Glomerular visceral epithelial cell (primary cell): ENCODE data around the gene CENPF.
"Not testable (repeated sequence)": the region's sequence is repeated elsewhere in the genome, so short reads cannot be mapped to it uniquely, and the experiment has no call there.

Experiments used
- DNase-seq: peaks from one replicate; pipeline ENCODE4 v3.0.0-alpha.2; 2016; ENCODE audit errors: extremely low spot score

CENPF gene

DNA sequence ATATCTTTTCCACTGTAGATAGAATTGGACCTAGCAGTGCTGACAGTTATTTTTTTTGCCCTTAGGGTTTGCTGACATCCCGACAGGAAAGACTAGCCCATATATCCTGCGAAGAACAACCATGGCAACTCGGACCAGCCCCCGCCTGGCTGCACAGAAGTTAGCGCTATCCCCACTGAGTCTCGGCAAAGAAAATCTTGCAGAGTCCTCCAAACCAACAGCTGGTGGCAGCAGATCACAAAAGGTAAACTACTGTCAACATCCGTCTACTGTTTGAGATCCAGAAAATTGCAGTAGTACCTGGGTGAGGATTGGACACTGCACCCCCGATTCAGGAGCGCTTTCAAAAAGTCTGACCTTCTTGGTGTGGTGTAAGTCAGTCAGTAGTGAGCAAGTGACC, 55.8 kb downstream of the CENPF start:
- peak; percentile 18 for DNase-seq

- no peak for DNase-seq
Observed at GRCh38 chr1:214660190-214660589, 57.2 kb downstream of the CENPF start.

GRCh38 chr1:214660900-214661299, 57.9 kb downstream of the CENPF start:
- no peak for DNase-seq

DNA sequence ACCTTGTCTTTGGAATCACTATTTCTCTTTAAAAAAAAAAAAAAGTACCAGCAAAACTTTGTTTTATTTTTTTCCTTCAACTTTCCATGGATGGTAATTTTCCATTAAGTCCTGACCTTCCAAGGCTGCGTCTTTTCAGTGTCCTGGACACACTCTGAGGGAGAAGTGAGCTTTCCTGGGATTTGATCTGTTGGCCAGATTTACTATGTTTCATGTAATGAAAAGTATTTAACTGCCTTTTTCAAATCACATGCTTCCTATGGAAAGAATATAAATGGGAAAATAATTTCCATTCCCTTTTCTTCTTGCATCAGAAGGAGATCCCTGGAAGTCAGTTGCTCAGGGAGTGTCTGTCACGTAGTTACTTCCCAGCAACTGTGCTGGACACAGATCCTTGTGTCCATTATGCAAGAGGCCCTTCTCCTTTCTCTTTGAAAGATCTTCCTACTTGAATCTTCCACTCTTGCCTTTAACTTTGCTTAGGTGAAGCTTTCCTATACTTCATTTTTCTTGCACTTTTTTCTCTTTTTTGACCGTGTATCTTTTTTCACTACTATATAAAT, 59.3 kb downstream of the CENPF start:
- no peak for DNase-seq

GRCh38 chr1:214664651-214665433, 61.8 kb downstream of the CENPF start:
- DNase-seq = no peak

DNA sequence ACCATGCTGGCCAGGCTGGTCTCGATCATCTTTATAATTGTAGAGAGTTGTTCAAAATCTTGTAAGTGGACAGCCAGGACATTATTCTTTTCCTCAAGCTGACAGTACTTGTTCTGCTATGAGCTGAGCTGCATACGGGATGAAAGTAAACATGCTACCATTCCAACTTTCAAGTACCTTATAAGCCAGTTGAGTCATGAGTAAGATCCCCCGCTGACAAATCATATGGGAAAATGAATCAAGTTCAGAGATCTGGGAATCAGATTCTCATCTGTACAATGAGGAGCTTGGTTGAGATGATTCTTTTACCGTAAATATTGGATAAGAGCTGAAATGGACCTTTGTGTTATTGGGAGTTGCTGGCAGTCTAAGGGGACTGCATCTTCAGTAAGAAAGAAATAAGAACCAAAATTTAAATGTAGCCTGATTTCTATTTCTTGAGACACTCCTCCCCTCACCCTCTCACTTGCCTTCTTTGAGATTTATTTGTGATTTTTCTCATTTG, 62.7 kb downstream of the CENPF start:
- no peak for DNase-seq

GRCh38 chr1:214666674-214667073, 63.7 kb downstream of the CENPF start:
- no peak for DNase-seq

GRCh38 chr1:214670098-214670497, 67.1 kb downstream of the CENPF start:
- peak; percentile 21 for DNase-seq

DNA sequence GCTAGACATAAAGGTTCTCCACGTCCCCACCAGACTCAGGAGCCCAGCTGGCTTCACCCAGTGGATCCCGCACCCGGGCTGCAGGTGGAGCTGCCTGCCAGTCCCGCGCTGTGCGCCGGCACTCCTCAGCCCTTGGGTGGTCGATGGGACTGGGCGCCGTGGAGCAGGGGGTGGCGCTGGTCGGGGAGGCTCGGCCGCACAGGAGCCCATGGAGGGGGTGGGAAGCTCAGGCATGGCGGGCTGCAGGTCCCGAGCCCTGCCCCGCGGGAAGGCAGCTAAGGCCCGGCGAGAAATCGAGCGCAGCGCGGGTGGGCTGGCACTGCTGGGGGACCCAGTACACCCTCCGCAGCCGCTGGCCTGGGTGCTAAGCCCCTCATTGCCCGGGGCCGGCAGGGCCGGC, 70.0 kb downstream of the CENPF start:
- not testable (repeated sequence) for DNase-seq

- no peak for DNase-seq
Observed at GRCh38 chr1:214673576-214673975, 70.6 kb downstream of the CENPF start.

DNA sequence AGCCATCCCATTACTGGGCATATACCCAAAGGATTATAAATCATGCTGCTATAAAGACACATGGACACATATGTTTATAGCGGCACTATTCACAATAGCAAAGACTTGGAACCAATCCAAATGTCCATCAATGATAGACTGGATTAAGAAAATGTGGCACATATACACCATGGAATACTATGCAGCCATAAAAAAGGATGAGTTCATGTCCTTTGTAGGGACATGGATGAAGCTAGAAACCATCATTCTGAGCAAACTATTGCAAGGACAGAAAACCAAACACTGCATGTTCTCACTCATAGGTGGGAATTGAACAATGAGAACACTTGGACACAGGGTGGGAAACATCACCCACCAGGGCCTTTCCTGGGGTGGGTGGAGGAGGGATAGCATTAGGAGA, 72.5 kb downstream of the CENPF start:
- not testable (repeated sequence) for DNase-seq

DNA sequence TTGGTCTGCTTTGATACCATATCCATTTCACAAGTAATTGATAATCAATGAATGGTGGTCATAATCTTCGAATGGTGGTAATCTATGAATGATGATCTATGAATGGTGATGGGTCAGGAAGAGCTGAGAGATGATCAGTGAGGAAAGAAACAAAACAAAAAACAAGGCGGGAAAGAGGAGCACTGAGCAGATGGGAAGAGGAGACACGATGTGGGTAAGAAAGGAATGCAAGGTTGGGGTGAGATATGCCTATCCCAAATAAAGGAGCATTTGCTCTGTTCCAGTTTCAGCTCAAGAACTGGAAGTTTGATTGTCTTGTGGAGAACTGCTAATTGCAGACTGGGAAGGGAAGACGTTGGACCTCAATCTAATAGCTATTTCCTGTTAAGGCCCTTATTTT, 73.8 kb downstream of the CENPF start:
- DNase-seq = no peak

DNA sequence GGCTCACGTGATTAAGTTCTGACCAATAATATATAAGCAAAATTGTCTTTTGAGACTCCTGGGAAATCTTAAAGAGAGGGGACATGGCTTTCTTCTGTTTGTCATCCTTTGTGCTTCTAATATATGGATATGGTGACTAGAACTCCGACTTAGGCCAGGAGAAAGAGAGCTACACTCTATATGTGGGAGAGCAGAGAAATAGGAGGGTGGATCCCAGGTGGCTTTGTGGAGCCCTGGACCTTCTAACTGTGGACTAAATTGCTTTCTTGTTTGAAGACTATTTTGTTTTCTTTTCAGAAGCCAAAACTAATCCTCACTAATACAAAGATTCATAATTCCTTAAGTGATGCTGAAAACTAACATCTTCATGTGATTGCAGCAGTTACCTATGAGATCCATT, 75.0 kb downstream of the CENPF start:
- no peak for DNase-seq

- DNase-seq = no peak
Observed at GRCh38 chr1:214678386-214678785, 75.4 kb downstream of the CENPF start.

- no peak for DNase-seq
Observed at GRCh38 chr1:214683621-214684020, 80.6 kb downstream of the CENPF start.

DNA sequence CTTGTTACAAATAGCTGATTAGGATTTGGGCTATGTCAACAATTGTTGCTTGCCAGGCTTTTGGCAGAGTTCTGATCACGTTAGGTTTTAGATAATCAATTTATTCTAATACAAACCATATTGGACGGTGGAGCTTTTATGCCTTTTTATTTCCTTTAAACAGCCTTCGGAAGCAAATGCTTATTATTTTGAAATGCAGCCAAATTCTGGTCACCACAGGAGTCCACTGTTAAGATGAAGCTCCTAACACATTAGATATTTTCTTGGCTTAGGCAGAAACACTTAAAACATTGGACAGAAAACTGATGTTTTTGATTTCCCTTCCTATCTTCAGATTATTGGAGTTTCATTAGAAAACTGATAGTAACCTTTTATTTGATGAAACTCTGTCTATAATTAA, 82.9 kb downstream of the CENPF start:
- no peak for DNase-seq

DNA sequence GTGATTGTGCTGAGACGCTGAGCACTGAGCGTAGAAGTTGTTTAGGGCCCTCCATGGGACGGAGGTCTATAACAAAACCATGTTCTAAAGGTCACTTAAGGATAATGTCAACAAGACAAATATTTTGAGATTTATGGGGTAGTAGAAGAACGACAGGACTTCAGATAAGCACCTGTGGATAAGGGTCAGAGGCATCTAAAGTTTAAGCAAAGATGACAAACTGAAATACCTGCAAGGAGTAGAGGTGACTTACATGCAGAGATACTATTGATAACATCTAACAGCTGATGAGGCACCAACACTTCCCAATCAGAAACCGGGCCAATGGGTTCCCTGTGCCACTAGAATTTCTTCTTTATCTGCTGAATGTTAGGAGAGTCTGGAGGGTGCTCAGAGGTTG, 83.5 kb downstream of the CENPF start:
- no peak for DNase-seq

- peak; percentile 21 for DNase-seq
Observed at GRCh38 chr1:214688891-214689290, 85.9 kb downstream of the CENPF start.

- no peak for DNase-seq
Observed at GRCh38 chr1:214694769-214695168, 91.8 kb downstream of the CENPF start.

DNA sequence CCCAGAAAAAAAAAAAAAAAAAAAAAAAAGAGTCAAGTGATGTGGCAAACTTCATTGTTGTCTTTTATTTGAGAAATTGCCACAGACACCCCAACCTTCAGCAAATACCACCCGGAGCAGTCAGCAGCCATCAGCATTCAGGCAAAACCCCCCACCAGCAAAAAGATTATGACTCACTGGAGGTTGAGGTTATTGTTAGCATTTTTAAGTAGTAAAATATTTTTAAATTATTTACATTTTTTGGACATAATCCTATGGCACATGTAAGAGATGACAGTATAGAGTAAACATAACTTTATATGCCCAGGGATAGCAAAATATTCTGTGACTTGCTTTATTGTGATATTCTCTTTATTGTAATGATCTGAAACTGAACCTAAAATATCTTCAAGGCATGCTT, 95.6 kb downstream of the CENPF start:
- no peak for DNase-seq

DNA sequence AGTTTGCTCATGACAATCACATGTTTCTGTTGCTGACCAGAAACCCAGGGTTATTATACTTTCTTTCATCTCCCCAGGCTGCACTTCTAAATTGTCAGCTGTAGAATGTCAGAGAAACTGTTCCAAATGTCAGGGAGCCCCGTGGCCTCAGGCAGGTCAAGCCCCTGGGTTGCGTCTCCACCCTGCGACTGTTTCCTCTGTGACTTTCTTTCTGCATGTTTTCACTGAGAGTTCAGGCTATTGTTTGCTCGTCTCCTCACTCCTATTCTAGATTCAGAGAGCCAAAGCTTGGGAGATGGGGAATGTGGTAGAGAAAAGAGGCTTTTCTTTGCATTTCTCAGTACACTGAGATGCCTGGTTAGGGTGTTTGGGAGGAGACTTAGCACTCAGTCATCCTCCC, 97.4 kb downstream of the CENPF start:
- no peak for DNase-seq

- DNase-seq = no peak
Observed at GRCh38 chr1:214702556-214702955, 99.6 kb downstream of the CENPF start.

DNA sequence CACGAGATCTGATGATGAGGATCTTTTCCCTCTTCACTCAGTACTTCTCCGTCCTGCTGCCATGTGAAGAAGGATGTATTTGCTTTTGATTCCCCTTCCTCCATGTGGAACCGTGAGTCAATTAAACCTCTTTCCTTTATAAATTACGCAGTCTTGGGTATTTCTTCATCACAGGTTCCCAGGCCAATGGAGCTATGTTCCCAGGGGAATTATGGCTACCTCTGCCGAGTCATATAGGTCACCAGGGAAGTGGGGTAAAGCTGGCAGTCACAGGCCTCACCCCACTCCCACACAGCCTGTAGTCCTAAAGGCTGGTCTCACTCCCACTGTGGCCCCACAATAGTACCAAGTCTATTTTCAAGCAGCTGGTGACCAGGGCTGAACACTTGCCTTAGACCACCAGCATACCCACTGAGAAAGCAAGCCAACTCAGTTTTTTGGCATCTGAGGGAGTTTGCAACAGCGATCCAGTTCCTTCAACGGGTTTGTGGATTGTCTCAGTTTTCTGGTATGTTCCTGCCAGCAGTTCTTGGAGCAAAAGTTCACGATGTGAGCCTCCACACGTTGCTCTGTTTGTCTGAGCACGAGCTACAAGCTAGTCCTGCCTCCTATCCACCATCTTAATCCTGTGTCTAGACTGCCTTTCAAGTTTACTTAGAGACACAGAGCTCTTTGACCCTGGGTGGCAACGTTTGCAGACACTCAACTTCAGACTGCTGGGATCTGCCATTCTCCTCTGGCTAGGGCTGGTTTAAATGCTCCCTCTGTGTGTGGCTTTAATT, 104.5 kb downstream of the CENPF start:
- no peak for DNase-seq
